Fibroblast of the aortic adventitia (primary cell): ENCODE results near the gene ERFL. TPM values are rescaled to one million over a fixed set of nuclear protein-coding genes. Genes with fewer than 3 reads are reported as not detected.

Experiments
- DNase-seq: peaks from one replicate; pipeline ENCODE4 v3.0.0-alpha.2; 2010; ENCODE audit warnings: low read depth
- H3K4me3 ChIP-seq: 2 replicates; pipeline ENCODE4 v1.5.1; 2011; ENCODE audit warnings: low read depth, mild to moderate bottlenecking, control low read depth, low read length, moderate library complexity
- CTCF ChIP-seq: IDR thresholded peaks from 2 replicates; pipeline ENCODE4 v1.5.1; 2011; ENCODE audit warnings: mild to moderate bottlenecking, low read length, control low read depth, inconsistent platforms; ENCODE audit not compliant: insufficient read depth
- total RNA-seq: library from RNA; depleted of rRNA; stranded (reverse); fragments of >200 nt; gene quantifications from 2 replicates; pipeline ENCODE4 v1.2.3, GENCODE V29; 2012; ENCODE audit warnings: low replicate concordance

Gene ERFL
- total RNA-seq: 0.57 TPM in 1 of 2 replicates, not detected in the other

- peak within 1 kb of the TSS; percentile 57 for H3K4me3 ChIP-seq
- no peak for TF ChIP-seq CTCF
- DNase-seq: no peak
Measured at GRCh38 chr19:41928221-41928683, at the start of gene ERFL. ERFL (minus strand) TSS chr19:41928449; CDS start chr19:41912919, 15,530 bp downstream.

- no peak for DNase-seq
- no peak overlapping the region for H3K4me3 ChIP-seq
- TF ChIP-seq CTCF: no peak
Measured at GRCh38 chr19:41977916-41978315, 49.7 kb upstream of the ERFL start.

- DNase-seq: no peak
- no peak overlapping the region for H3K4me3 ChIP-seq
- TF ChIP-seq CTCF: no peak
Measured at GRCh38 chr19:41974652-41975051, 46.4 kb upstream of the ERFL start.

- no peak overlapping the region for H3K4me3 ChIP-seq
- no peak for DNase-seq
- no peak for TF ChIP-seq CTCF
Measured at GRCh38 chr19:41971363-41971762, 43.1 kb upstream of the ERFL start.

GRCh38 chr19:41969772-41970458, 41.7 kb upstream of the ERFL start:
- TF ChIP-seq CTCF: no peak
- no peak for DNase-seq
- no peak overlapping the region for H3K4me3 ChIP-seq

GRCh38 chr19:41968751-41969595, 40.7 kb upstream of the ERFL start:
- DNase-seq: no peak
- TF ChIP-seq CTCF: no peak
- H3K4me3 ChIP-seq: no peak overlapping the region
